ENCODE results near the gene LRRC49.
"Not testable (repeated sequence)": the region's sequence is repeated elsewhere in the genome, so short reads cannot be mapped to it uniquely, and the experiment has no call there.

- not testable (repeated sequence) for TF ChIP-seq RAD21 (IDR thresholded peaks at IDR 0.05; ENCODE audit: low read length); CTCF (conservative IDR thresholded peaks at IDR 0.05; ENCODE audit: low read depth, low read length); POLR2A (IDR thresholded peaks at IDR 0.05; ENCODE audit: low read depth, low read length); ELK1 (IDR thresholded peaks at IDR 0.05; ENCODE audit: borderline replicate concordance, low read depth, low read length); FOS (IDR thresholded peaks at IDR 0.05; ENCODE audit: low read depth, low read length); SMC3 (IDR thresholded peaks at IDR 0.05; ENCODE audit: low read depth, low read length); BHLHE40 (IDR thresholded peaks at IDR 0.05; ENCODE audit: low read depth, low read length); RCOR1 (IDR thresholded peaks at IDR 0.05; ENCODE audit: insufficient replicate concordance, low read length); MAFK (IDR thresholded peaks at IDR 0.05; ENCODE audit: low read depth, low read length)
Observed at GRCh38 chr15:71046146-71046545, 153.5 kb downstream of the LRRC49 start.

All from IMR-90 (cell line).